KOPT-K1 (cell line): Measurements from ENCODE around the gene ARHGAP10.

Experiments used
- H3K27ac ChIP-seq: fragments of 200-600 bp; sonication (generic); 2 replicates; pipeline ENCODE4 v1.5.1; 2016; ENCODE audit warnings: antibody characterized with exemption, mild to moderate bottlenecking, low read depth, low read length; ENCODE audit not compliant: poor library complexity, severe bottlenecking
- H3K36me3 ChIP-seq: fragments of 200-600 bp; sonication (generic); 2 replicates; pipeline ENCODE4 v1.5.1; 2017; ENCODE audit warnings: antibody characterized with exemption, mild to moderate bottlenecking, low read length, moderate library complexity; ENCODE audit not compliant: insufficient read depth
- H3K9me3 ChIP-seq: fragments of 200-600 bp; sonication (generic); 2 replicates; pipeline ENCODE4 v1.5.1; 2017; ENCODE audit warnings: antibody characterized with exemption, low read length, mild to moderate bottlenecking; ENCODE audit not compliant: insufficient read depth, poor library complexity, severe bottlenecking

Gene ARHGAP10

DNA sequence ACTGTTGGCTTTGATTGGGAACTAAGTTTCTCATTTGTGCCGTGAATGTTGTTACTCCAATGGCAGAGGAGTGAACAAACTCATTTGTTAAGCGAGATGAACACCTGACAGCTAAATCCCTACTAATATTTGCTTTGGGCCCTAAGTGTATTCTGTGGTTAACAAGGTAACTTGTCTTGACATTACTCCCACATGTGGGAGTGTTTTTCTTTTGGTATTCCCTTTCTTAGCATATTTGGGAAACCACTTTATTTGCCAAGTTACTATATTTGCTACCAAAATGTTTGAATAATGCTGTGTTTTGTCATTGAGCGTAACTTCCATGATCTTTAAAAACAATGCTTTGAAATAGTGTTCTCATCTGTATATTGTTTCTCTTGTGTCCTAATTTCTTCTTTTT is 82.5 kb downstream of the ARHGAP10 start:
- Histone ChIP-seq H3K27ac (no peak overlapping the region), H3K9me3 (no peaks in the 10 kb centered on the region), H3K36me3 (no peaks in the 10 kb centered on the region)

DNA sequence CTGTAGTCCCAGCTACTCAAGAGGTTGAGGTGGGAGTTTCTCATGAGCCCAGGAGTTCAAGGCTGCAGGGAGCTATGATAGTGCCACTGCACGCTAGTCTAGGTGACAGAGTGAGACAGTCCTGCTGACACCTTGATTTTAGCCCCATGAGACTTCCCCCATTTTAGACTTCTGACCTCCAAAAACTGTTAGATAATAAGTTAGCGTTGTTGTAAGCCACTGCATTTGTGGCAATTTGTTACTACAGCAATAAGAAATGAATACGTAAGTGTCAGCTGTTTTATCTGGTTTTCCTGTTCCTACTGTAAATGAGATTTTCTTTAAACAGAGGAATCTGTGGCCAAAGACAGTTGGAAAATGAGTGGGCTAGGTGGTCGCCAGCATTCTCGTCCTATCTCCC is 83.9 kb downstream of the ARHGAP10 start:
- no peaks in the 10 kb centered on the region for H3K9me3 ChIP-seq
- H3K27ac ChIP-seq, result peak overlapping the region; percentile 51
- H3K36me3 ChIP-seq, result no peaks in the 10 kb centered on the region

DNA sequence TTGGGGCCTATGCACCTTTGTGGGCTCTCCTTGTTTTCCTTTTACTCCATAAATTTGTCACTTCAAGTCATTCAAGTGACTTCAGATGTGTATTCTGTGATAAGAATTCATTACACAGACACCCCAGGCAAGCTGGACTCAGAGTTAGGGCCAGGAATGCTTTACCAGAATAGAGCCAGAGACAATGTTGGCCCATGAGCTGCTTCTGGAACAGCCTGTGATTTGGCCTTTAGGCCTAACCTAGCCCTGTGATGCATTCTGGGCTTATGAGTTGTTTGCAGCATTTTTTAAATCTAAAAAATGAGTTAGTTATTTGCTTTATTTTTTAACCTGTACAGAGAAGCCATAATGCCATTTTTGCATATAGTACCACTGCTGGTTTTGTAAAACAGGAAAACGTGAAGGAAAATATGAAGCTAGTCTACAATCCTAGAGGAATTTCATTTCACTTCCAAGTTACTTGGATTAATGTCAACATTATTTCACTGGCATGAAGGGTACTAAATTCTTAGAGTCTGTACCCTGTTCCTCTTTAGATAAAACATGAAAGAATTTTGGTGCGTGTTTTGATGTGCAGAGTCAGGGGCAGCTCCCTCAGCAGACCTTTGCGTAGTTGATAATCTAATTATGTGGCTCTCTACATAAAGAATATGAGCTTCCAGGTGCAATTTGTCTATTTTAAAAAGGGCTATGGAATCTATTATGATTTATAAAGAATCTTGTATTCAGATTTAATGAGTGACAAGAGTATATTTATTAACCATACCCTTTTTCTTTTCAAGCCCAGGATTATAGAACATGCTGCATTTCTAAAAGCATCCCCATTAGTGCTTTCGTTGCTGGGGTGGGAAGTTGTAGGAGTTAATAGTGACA is 84.7 kb downstream of the ARHGAP10 start:
- Histone ChIP-seq H3K27ac (peak overlapping the region; percentile 51), H3K9me3 (no peaks in the 10 kb centered on the region), H3K36me3 (no peaks in the 10 kb centered on the region)

DNA sequence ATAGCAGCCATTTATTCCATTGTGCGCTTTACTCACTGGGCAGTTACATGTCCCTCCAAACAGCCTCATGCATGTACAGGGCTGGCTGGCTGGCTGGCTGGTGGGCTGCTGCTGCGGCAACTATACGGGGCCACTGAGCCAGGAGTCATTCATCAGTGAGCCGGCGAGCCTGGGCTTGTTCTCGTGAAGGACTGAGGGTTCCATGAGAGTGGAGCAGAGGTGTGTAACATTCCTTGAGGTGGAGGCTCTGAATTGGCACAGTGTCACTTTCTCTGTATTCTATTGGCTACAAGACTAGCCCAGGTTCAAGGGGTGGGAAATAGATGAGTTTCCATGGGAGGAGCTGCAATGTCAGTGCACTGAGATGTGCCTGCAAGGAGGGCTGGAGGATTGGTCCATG is 89.1 kb downstream of the ARHGAP10 start:
- H3K27ac ChIP-seq, result no peak overlapping the region
- H3K9me3 ChIP-seq, result no peaks in the 10 kb centered on the region
- no peaks in the 10 kb centered on the region for H3K36me3 ChIP-seq

DNA sequence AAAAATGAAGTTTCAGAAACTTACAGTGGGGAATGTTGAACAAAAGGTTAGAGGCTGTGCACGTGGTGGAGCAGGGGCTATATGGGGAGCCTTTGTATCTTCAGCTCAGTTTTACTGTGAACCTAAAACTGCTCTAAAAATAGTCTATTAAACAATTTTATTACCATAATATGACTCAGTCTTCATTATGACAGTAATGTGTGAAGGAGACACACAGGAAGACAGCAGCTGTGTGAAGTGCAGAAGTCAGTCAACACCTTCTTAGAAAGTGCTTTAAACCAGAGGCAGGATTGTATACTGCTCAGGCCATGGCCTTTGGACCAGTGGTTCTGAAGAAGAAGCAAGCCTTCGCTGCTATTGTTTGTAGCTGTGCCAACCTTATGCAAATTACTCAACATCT is 89.7 kb downstream of the ARHGAP10 start:
- no peak overlapping the region for H3K27ac ChIP-seq
- no peaks in the 10 kb centered on the region for H3K9me3 ChIP-seq

DNA sequence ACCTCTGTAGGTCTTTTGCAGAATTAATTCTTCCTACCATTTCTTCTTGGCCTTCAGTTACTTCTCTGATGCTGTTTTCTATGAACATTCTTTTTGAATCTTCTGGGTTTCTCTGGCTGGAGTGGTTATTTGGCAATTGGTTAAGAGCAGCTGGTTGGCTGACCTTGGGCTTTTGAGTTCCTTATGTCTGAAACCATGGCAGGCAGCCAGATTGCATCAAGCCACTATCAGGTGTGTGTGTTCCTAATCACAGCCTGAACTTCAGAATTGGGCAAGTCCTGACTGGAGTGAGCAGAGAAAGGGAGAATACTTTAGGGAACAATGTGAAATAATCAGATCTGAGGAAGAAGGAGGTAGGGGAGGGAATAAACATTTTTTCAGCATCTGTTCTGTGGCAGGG is 90.2 kb downstream of the ARHGAP10 start:
- H3K9me3 ChIP-seq, result no peaks in the 10 kb centered on the region
- H3K27ac ChIP-seq, result no peak overlapping the region
- H3K36me3 ChIP-seq, result no peaks in the 10 kb centered on the region

More for the DNA sequence above, 89.7 kb downstream of the ARHGAP10 start:
- no peaks in the 10 kb centered on the region for H3K36me3 ChIP-seq

DNA sequence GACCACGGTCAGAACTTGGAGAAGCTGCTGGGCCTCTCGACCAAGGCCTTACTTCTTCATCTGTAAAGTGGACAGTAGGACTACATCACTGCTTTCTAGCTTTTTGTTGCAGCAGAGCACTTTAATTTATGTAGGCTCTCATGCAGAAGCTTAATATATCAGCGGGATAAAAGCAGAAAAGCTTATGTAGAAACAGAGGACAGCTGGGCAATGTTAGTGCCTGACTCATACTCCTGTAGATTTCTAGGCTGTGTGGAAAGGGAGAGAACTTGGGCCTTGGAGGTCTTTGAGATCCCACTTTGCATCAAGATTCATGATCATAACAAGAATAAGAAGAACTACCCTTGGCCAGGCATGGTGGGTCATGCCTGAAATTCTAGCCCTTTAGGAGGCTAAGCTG is 91.2 kb downstream of the ARHGAP10 start:
- Histone ChIP-seq H3K9me3 (no peaks in the 10 kb centered on the region), H3K27ac (no peak overlapping the region), H3K36me3 (no peaks in the 10 kb centered on the region)

DNA sequence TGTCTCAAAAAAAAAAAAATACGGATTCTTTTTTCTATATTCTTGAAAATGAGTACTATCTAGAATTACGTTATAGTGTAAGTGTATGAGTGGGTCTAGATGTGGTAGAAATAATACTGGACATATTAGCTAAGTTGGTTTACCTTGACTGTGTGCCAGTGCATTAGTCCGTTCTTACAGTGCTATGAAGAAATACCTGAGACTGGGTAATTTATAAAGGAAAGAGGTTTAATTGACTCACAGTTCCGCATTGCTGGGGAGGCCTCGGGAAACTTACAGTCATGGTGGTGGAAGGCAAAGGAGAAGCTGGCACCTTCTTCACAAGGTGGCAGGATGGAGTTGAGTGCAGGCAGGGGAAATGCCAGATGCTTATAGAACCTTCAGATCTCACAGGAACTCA is 92.4 kb downstream of the ARHGAP10 start:
- H3K27ac ChIP-seq, result no peak overlapping the region
- no peaks in the 10 kb centered on the region for H3K36me3 ChIP-seq
- no peaks in the 10 kb centered on the region for H3K9me3 ChIP-seq

DNA sequence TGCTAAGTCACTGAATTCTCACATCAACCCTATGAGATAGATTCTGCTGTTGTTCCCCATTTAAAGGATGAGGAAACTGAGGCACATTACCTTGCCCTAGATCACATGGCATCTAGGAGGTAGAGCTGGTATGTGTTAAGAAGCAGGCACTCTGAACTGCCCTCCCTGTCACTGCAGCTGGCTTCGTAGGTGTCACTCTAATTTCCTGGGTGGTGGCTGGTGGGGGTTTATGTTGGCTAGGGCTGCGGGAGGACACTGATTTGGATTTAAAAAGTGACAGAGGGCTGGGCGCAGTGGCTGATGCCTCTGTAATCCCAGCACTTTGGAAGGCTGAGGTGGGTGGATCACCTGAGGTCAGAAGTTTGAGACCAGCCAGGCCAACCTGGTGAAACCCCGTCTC is 93.0 kb downstream of the ARHGAP10 start:
- Histone ChIP-seq H3K36me3 (no peaks in the 10 kb centered on the region), H3K27ac (no peak overlapping the region), H3K9me3 (no peaks in the 10 kb centered on the region)

DNA sequence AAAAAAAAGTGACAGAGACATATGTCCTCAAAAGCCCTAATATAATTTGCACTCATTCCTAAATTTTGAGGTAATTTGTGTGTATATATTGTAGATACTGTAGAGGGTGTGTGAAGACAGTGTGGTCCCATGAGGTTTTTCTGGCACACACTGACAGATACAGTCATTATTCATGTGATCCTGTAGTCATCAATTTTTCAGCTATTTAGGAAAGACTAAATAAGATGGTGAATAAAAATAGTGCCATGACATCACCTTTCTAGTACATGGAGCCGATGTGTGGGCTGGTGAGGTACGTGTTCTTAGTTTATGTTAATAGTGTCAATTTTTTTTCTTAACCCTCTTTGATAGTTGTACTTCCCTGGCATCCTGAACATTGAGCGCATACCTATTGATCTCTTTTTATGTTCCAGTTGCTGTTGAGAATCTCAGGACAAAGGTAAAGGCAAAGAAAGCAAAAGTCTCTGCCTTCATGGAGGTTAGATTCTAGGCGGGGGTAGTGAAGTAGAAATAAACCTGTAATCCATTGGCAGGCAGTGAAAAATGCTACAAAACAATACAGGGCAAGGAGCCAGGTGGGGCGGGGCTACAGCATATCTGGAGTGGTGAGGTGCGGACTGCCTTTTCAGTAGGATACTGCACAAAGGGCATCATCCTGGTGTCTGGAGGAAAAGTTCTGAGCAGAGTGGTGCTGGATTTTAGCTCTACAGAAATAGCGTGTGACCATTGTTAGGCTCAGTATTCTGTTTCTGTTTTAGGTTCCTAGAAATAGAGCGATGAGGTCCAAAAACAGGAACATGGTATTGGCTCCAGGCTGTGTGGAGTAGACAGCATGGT is 93.8 kb downstream of the ARHGAP10 start:
- no peaks in the 10 kb centered on the region for H3K9me3 ChIP-seq
- H3K27ac ChIP-seq, result no peak overlapping the region
- H3K36me3 ChIP-seq, result no peaks in the 10 kb centered on the region

DNA sequence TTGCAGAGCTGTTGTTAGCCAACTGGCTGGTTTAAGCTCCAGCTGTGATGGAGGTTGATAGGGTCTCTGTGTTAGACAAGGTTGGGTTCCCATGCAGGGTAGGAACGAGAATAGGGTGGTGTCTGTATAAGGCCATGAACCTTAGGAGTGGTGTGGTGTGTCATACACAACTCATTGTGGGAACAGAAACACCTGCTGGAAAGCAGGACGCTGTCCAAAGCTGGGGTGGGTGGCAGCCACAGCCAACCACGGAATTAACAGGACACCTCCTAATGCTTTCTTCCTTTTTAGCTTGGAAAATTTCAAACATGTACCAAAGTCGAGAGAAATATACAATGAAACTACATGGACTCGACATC is 94.4 kb downstream of the ARHGAP10 start:
- Histone ChIP-seq H3K27ac (no peak overlapping the region), H3K36me3 (no peaks in the 10 kb centered on the region), H3K9me3 (no peaks in the 10 kb centered on the region)

DNA sequence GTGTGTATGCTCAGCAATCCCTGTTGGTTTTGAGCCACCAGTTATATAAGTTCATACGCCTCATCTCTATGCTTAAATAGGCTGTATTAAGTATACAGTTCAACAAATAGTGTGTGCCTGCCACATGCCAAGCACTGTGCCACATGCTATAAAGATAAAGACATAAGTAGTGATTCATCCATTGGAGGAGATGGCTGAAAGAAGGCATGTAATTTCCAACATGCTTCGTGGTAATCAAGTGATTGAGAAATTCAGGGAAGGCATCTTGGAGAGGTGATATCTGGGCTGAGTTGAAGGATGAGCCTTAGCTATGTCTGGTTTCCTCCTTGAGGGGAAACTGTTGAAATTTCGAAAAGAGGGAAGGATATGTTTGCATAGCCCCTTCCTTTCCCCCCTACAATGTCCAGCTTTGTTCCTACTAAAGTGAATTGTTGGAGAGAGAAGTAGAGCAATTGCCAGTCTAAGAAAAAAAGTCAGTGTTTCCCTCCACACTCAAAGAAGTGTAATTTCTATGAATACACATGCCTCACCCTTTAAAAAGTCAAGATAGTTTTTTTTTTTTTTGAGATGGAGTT is 96.5 kb downstream of the ARHGAP10 start:
- Histone ChIP-seq H3K36me3 (no peaks in the 10 kb centered on the region), H3K27ac (no peak overlapping the region), H3K9me3 (no peaks in the 10 kb centered on the region)

DNA sequence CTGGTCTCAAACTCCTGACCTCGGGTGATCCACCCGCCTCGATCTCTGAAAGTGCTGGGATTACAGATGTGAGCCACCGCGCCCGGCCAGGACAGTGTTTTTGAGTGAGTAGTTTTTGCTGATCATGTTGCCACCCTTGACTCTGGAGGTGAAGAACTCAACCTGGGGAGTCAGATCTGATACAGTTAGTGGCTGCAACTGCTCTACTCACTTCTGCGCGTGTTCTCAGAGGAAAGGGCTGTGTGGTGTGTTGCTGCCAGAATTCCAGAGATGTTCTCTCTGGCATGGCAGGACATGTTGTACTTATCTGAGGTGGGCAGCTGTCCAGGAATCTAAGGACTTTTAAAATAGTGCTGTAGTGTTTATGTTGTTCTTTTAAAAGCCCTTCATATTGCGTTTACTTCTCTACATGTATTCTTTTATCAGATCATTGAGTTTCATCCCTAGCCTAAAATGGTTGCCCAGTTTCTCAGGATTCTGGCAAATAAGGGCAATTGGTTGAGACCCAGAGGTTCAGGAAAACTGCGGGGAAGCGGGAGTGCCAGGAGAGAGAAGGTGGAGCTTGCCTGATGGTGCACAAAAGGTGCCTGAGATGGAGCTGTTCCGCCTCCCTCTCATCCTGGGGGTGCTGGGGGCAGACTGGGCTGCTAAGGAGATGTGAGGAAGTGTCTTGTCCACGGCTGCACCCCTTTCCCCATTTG is 97.7 kb downstream of the ARHGAP10 start:
- H3K36me3 ChIP-seq, result no peaks in the 10 kb centered on the region
- no peak overlapping the region for H3K27ac ChIP-seq
- no peaks in the 10 kb centered on the region for H3K9me3 ChIP-seq

DNA sequence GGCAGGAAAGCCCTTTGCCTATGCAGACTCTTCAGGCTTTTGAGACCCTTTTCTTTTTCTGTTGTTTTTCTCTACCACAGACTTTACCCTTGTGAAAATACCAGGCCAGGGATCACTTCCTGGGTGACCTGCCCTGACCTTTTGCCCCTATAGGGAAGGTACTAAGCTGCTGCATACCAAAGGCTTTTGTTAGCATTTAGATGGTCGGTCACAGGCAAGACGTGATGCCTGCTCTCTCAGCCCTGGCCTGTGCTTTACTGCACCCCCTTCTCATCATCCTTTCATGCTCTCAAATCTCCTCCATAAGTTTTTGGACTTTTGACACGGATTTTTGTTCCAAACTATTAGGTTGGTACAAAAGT is 98.2 kb downstream of the ARHGAP10 start:
- Histone ChIP-seq H3K27ac (no peak overlapping the region), H3K36me3 (no peaks in the 10 kb centered on the region), H3K9me3 (no peaks in the 10 kb centered on the region)

DNA sequence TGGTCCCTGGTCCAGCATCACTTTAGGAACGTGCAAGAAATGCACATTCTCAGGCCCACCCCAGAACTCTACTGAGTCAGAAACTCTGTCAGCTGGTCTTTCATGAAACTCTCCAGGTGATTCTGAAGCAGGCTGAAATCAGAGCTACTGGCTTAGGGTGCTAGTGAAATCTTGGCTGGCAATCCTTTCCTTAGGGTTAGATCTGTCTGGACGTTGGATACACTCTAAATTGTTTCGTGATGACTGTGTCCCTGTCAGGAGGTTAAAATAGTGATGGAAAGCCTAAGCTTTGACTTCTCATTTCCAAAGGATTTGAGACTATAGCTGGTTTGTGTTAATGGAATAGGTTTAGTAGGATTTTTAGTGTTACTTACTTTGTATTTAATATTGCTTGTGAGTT is 99.1 kb downstream of the ARHGAP10 start:
- Histone ChIP-seq H3K27ac (no peak overlapping the region), H3K9me3 (no peaks in the 10 kb centered on the region), H3K36me3 (no peaks in the 10 kb centered on the region)
